Eye (tissue), 1 donor: ENCODE data around the gene LYST.
"Not testable (repeated sequence)": the region's sequence is repeated elsewhere in the genome, so short reads cannot be mapped to it uniquely, and the experiment has no call there.

ENCODE experiments used
- DNase-seq: peaks from one replicate; pipeline ENCODE4 v3.0.0-alpha.2; 2015

The LYST gene

GRCh38 chr1:235809688-235810397, 56.9 kb downstream of the LYST start:
- DNase-seq, result peak; percentile 40

- DNase-seq, result no peak
Observed at GRCh38 chr1:235808223-235808622, 58.5 kb downstream of the LYST start.

- DNase-seq, result no peak
Observed at GRCh38 chr1:235806123-235806522, 60.6 kb downstream of the LYST start.

GRCh38 chr1:235802573-235803346, 63.9 kb downstream of the LYST start:
- no peak for DNase-seq

- DNase-seq, result no peak
Observed at GRCh38 chr1:235799264-235799663, 67.4 kb downstream of the LYST start.

- no peak for DNase-seq
Observed at GRCh38 chr1:235791532-235792060, 75.1 kb downstream of the LYST start.

GRCh38 chr1:235790123-235790522, 76.6 kb downstream of the LYST start:
- DNase-seq, result no peak

GRCh38 chr1:235786227-235786898, 80.3 kb downstream of the LYST start:
- DNase-seq, result not testable (repeated sequence)

- DNase-seq, result no peak
Observed at GRCh38 chr1:235784950-235785349, 81.8 kb downstream of the LYST start.

- DNase-seq, result peak; percentile 72
Observed at GRCh38 chr1:235783148-235783776, 83.4 kb downstream of the LYST start.

GRCh38 chr1:235782601-235783000, 84.1 kb downstream of the LYST start:
- DNase-seq, result peak; percentile 11

GRCh38 chr1:235781807-235782206, 84.9 kb downstream of the LYST start:
- no peak for DNase-seq

- DNase-seq, result no peak
Observed at GRCh38 chr1:235779770-235780169, 86.9 kb downstream of the LYST start.

- no peak for DNase-seq
Observed at GRCh38 chr1:235776396-235776795, 90.3 kb downstream of the LYST start.

GRCh38 chr1:235775246-235775860, 91.4 kb downstream of the LYST start:
- DNase-seq, result no peak

- no peak for DNase-seq
Observed at GRCh38 chr1:235767795-235768194, 98.9 kb downstream of the LYST start.

- no peak for DNase-seq
Observed at GRCh38 chr1:235766794-235767285, 99.9 kb downstream of the LYST start.

- no peak for DNase-seq
Observed at GRCh38 chr1:235763962-235764361, 102.7 kb downstream of the LYST start.

- DNase-seq, result no peak
Observed at GRCh38 chr1:235759336-235759735, 107.4 kb downstream of the LYST start.

GRCh38 chr1:235758931-235759330, 107.8 kb downstream of the LYST start:
- DNase-seq, result peak; percentile 4

GRCh38 chr1:235757587-235758096, 109.1 kb downstream of the LYST start:
- no peak for DNase-seq

- not testable (repeated sequence) for DNase-seq
Observed at GRCh38 chr1:235754186-235754585, 112.5 kb downstream of the LYST start.
